GM19397 (cell line): ENCODE data around the gene GRAPL.
"Not testable (repeated sequence)": the region's sequence is repeated elsewhere in the genome, so short reads cannot be mapped to it uniquely, and the experiment has no call there.

ENCODE experiments used
- ATAC-seq: cut with Tn5 transposase; IDR thresholded peaks from one replicate; pipeline ENCODE4 v1.9.1; 2021; ENCODE audit warnings: mild to moderate bottlenecking, moderate library complexity; ENCODE audit not compliant: unreplicated experiment

GRAPL gene

GRCh38 chr17:19136138-19136537 lies 8.7 kb downstream of the GRAPL start:
- ATAC-seq = not testable (repeated sequence)

- ATAC-seq = not testable (repeated sequence)
These were observed 9.2 kb downstream of the GRAPL start for GRCh38 chr17:19136605-19137004.

- not testable (repeated sequence) for ATAC-seq
These were observed 10.6 kb downstream of the GRAPL start for GRCh38 chr17:19137959-19138358.

- not testable (repeated sequence) for ATAC-seq
These were observed 14.2 kb downstream of the GRAPL start for GRCh38 chr17:19141366-19142155.

- not testable (repeated sequence) for ATAC-seq
These were observed 15.0 kb downstream of the GRAPL start for GRCh38 chr17:19142419-19142818.

- not testable (repeated sequence) for ATAC-seq
These were observed 15.8 kb downstream of the GRAPL start for GRCh38 chr17:19143097-19143777.

GRCh38 chr17:19144373-19144772 lies 17.0 kb downstream of the GRAPL start:
- ATAC-seq = not testable (repeated sequence)

- not testable (repeated sequence) for ATAC-seq
These were observed 18.1 kb downstream of the GRAPL start for GRCh38 chr17:19145471-19145870.

- not testable (repeated sequence) for ATAC-seq
These were observed 23.6 kb downstream of the GRAPL start for GRCh38 chr17:19150678-19151615.

- ATAC-seq = not testable (repeated sequence)
These were observed 30.2 kb downstream of the GRAPL start for GRCh38 chr17:19157628-19158027.

- not testable (repeated sequence) for ATAC-seq
These were observed 31.1 kb downstream of the GRAPL start for GRCh38 chr17:19158478-19158877.

- not testable (repeated sequence) for ATAC-seq
These were observed 31.5 kb downstream of the GRAPL start for GRCh38 chr17:19158938-19159337.

GRCh38 chr17:19161308-19162107 lies 34.1 kb downstream of the GRAPL start:
- not testable (repeated sequence) for ATAC-seq

GRCh38 chr17:19162384-19163216 lies 35.2 kb downstream of the GRAPL start:
- not testable (repeated sequence) for ATAC-seq

- ATAC-seq = not testable (repeated sequence)
These were observed 47.0 kb downstream of the GRAPL start for GRCh38 chr17:19174422-19174821.

- peak; percentile 77 for ATAC-seq
These were observed 48.0 kb downstream of the GRAPL start for GRCh38 chr17:19175410-19175809.

- ATAC-seq = peak; percentile 92
These were observed 53.9 kb downstream of the GRAPL start for GRCh38 chr17:19181040-19181875.
